GM21825 (cell line): Measurements from ENCODE around the gene CYS1.
"Not testable (repeated sequence)": the region's sequence is repeated elsewhere in the genome, so short reads cannot be mapped to it uniquely, and the experiment has no call there.

Source experiments
- ATAC-seq: cut with Tn5 transposase; IDR thresholded peaks from one replicate; pipeline ENCODE4 v1.9.1; 2021; ENCODE audit warnings: mild to moderate bottlenecking, moderate library complexity; ENCODE audit not compliant: unreplicated experiment

Gene CYS1

GRCh38 chr2:10079870-10080535 lies at the start of gene CYS1:
Gene CYS1, minus strand, starts transcription at chr2:10080411. Its CDS starts 188 bp downstream, at chr2:10080223.
- peak; percentile 38 for ATAC-seq

DNA sequence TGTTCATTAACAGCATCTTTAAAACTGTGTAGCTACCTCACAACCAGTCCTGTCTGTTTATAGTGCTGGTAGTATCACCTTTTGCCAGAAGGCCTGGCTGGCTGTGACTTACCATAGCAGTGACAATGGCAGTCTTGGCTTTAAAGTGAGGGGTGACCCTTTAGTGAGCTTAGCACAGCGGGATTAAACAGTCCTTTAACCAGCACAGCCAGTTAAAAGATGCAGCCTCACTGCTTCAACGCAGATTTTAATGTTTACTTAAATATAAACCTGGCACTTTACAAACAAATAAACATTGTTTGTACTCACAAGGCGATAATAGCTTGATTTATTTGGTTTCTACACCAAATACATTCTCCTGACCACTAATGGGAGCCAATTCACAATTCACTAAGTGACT lies 49.3 kb upstream of the CYS1 start:
- ATAC-seq: no peak

- ATAC-seq: no peak
Measured at GRCh38 chr2:10128420-10128819, 48.2 kb upstream of the CYS1 start.

DNA sequence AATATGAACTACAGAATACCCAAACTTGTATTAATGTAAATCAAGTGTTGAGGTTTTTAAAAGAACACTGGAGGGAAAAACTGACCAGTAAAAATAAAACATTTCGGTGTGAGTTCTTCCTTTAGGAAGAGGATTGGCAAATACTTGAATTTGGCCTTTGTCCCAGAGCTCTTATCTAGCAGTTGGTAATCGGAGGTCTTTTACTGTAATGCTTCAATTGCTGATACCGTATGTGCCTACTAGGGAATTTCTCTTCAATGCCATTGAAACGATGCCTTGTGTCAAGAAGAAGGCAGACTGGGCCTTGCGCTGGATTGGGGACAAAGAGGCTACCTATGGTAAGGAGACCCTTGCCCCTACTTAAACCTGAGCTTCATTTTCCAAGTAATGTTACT lies 46.4 kb upstream of the CYS1 start:
- ATAC-seq: no peak

DNA sequence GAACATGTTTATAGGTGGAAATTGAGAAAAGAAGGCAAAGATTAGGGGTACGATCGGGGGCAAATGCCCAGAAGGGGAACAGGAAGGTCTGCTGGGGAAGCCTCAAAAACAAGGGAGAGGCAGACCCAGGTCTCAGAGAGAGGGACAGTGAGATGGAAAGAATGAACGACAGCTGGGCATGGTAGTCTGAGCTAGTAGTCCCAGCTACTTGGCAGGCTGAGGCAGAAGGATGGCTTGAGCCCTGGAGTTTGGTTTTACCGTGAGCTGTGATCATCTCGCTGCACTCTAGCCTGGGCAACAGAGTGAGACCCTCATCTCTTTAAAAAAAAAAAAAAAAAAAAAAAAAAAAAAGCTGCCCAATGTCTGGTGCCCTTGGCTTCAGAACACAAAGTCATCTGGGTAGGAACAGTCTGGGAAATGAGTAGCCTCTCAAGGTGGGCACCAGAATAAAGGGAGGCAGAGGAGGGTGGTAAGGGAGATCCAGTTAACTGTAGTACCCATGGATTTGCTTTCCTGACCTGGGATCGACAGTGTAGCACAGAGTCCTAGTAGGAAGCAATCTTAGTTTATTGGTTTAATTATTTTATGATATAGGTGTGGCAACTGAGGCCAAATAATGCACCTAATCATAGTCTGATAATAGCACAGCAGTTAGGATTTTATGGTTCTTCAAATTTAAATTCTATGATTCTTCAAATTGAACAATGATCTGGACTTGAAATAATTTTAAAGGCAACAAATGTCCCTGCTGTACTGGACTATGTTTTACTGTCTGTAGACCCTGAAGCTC lies 45.8 kb upstream of the CYS1 start:
- no peak for ATAC-seq

DNA sequence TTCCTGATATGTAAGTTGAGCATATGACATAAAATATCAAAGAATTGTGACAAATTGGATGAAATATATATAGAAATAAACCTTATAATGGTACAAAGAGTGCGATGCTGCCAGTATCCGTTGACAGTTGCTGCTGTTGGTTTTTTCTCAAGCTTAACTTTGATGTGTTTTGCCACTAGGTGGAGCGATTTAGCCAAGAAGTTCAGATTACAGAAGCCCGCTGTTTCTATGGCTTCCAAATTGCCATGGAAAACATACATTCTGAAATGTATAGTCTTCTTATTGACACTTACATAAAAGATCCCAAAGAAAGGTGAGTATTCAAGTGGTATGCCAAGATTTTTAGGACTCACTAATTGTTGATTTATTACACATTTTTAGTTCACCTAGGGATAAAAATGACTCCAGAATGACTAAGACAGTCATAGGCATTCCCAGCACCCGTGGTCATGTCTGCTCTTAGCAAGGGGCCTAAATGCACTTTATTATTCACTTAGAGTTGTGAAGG lies 44.4 kb upstream of the CYS1 start:
- no peak for ATAC-seq

DNA sequence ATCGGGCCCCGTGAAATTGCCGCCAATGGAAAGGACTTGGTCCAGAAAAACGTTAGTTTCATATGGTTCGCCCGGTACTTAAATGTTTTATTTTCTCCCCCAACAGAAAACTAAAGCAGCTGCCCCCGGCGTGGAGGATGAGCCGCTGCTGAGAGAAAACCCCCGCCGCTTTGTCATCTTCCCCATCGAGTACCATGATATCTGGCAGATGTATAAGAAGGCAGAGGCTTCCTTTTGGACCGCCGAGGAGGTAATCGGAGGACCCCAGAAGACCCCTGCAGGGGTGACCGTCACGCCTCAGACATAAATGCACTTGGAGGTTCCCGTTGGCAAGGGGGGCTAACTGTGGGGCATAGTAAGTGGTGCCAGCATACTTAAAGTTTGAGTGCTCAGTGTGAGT lies 43.1 kb upstream of the CYS1 start:
- no peak for ATAC-seq

- ATAC-seq: peak; percentile 70
Measured at GRCh38 chr2:10122500-10123280, 42.5 kb upstream of the CYS1 start, which contains the start of gene RRM2. Gene RRM2, plus strand, starts transcription at chr2:10122739. Its CDS starts 60 bp downstream, at chr2:10122799.

GRCh38 chr2:10120877-10121574 lies 40.8 kb upstream of the CYS1 start:
- ATAC-seq: no peak

- ATAC-seq: peak; percentile 55
Measured at GRCh38 chr2:10120158-10120876, 40.1 kb upstream of the CYS1 start.

DNA sequence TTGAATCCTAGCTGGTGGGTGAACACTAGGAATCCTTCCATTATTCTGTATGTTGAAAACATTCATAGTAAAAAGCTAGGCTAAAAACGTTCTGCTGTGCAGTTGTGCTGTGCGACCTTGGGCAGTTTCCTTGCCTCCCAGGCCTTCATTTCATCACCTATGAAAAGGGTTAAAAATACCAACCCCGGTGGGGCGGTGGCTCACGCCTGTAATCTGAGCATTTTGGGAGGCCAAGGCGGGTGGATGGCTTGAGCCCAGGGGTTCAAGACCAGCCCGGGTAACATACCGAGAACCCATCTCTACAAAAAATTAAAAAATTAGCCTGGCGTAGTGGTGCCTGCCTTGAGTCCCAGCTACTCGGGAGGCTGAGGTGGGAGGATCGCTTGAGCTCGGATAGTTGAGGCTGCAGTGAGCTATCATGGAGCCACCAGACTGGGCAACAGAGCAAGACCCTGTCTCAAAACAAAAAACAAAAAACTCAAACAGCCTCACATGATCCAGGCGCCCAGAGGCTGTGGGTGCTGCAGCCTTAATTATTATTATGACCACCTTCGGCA lies 39.5 kb upstream of the CYS1 start:
- ATAC-seq: no peak

- no peak for ATAC-seq
Measured at GRCh38 chr2:10119027-10119325, 38.8 kb upstream of the CYS1 start.

GRCh38 chr2:10109311-10109710 lies 29.1 kb upstream of the CYS1 start:
- ATAC-seq: no peak

- ATAC-seq: not testable (repeated sequence)
Measured at GRCh38 chr2:10104906-10105305, 24.7 kb upstream of the CYS1 start.

GRCh38 chr2:10103179-10103578 lies 23.0 kb upstream of the CYS1 start:
- ATAC-seq: no peak

GRCh38 chr2:10101491-10101890 lies 21.3 kb upstream of the CYS1 start:
- ATAC-seq: no peak

GRCh38 chr2:10097352-10098148 lies 17.3 kb upstream of the CYS1 start:
- ATAC-seq: peak; percentile 74

DNA sequence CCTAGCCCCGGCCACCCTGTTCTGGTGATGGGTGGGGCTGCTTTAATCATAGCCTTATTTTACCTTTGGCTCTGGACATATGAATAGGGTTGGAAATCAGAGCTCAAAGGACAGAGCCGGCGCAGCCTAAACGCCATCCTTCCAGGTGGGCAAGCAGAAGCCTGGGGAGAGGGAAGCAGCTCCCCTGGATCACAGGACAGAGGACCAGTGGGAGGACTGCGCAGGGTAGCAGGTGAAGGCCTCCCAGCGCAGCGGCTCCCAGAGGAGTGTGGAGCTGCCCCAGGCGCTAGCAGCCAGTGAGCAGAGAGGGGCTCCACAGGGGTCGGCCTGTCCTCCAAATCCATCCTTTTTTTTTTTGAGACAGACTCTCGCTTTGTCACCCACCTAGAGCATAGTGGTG lies 16.4 kb upstream of the CYS1 start:
- no peak for ATAC-seq

GRCh38 chr2:10095175-10095574 lies 15.0 kb upstream of the CYS1 start:
- no peak for ATAC-seq
